Colonic mucosa (tissue), 4 donors: ENCODE data around the gene CPEB3. TPM values are rescaled to one million over a fixed set of nuclear protein-coding genes. Genes with fewer than 3 reads are reported as not detected.

Source experiments
- DNase-seq: peaks from one replicate; pipeline ENCODE4 v3.0.0-alpha.2; 2020
- H3K27ac ChIP-seq: fragments of 200-600 bp; one replicate; pipeline ENCODE4 v1.8.0; 2021
- H3K27me3 ChIP-seq: fragments of 200-600 bp; one replicate; pipeline ENCODE4 v1.8.0; 2021
- H3K36me3 ChIP-seq: fragments of 200-600 bp; one replicate; pipeline ENCODE4 v1.8.0; 2021
- H3K4me1 ChIP-seq: fragments of 200-600 bp; one replicate; pipeline ENCODE4 v1.8.0; 2021; ENCODE audit warnings: mild to moderate bottlenecking
- H3K4me3 ChIP-seq: fragments of 200-600 bp; one replicate; pipeline ENCODE4 v1.8.0; 2021
- H3K9ac ChIP-seq, 2 donors: one replicate each; pipeline ENCODE4 v1.7.0; 2013; ENCODE audit warnings: control low read depth in 2 of 2, low read depth in 2 of 2, low read length in 2 of 2
- H3K9me3 ChIP-seq: fragments of 200-600 bp; one replicate; pipeline ENCODE4 v1.8.0; 2021
- intact Hi-C: fragments of 100-400 bp; cut with DNase I; formaldehyde crosslinking; loops from one replicate; pipeline ENCODE4 v1.14.1; 2022
- total RNA-seq, 2 donors: library from RNA; stranded (reverse); fragmentation: NEBNext Ultra II Directional in 1 of 2; extraction: Animal tissue kit (Norgen Biotek cat#: 25700) in 1 of 2; gene quantifications; one replicate each; pipeline ENCODE4 v1.2.1, GENCODE V29; 2021
- TF ChIP-seq, protein P1 (sequence below): fragments of 200-600 bp; IDR thresholded peaks from one replicate; pipeline ENCODE4 v1.8.0; 2022; ENCODE audit warnings: antibody characterized with exemption, mild to moderate bottlenecking
- donor health status: healthy.
- donor health status: DM: no; HTN: no; CAD: no.
- donor health status: DM: no; HTN: no; CAD: no.

The CPEB3 gene
- total RNA-seq, 2 donors from 2014 or later = 4.4 to 7.9 TPM

DNA sequence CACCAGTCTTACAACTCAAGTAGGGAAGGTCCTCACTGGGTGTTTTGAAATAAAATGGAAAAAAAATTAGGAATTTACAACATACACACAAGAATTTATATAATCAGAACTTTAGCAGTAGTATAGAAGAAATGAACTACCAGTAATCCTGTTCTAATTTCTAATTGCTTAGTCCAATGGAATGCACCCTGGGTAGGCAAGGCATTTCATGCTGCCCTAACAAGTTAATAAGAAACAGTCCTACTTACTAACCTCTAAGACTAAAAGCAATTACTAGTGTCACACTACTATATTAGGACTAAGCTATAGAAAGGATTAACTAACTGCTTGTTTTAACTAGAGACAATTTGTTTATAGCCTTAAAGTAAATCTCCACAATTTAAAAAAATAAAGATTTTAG, 209.2 kb downstream of the CPEB3 start:
- intact Hi-C loops = no loop called here
- no peaks in the 10 kb centered on the region for H3K36me3 ChIP-seq

DNA sequence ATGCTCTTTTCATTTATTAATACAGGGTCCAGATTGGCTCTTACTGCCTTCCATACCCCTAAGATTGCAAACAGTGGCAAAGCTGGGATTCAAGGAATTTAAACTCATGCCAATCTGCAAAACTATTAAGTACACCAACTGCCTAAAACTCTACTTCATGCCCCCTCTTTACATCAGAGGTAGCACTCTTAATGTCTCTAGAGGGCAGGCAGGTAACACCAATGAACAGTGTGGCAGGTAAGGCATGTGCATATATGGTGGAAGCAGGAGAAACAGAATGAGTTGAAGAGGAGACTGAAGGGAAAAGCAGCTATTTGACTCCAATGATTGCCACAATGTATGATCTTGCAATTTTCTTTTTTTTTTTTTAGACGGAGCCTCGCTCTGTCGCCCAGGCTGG, 210.6 kb downstream of the CPEB3 start:
- H3K4me1 ChIP-seq = no peaks in the 10 kb centered on the region
- no peak overlapping the region for H3K4me3 ChIP-seq
- no peaks in the 10 kb centered on the region for H3K27me3 ChIP-seq
- no peaks in the 10 kb centered on the region for H3K9me3 ChIP-seq
- no peak overlapping the region for H3K9ac ChIP-seq
- TF ChIP-seq, protein P1, sequence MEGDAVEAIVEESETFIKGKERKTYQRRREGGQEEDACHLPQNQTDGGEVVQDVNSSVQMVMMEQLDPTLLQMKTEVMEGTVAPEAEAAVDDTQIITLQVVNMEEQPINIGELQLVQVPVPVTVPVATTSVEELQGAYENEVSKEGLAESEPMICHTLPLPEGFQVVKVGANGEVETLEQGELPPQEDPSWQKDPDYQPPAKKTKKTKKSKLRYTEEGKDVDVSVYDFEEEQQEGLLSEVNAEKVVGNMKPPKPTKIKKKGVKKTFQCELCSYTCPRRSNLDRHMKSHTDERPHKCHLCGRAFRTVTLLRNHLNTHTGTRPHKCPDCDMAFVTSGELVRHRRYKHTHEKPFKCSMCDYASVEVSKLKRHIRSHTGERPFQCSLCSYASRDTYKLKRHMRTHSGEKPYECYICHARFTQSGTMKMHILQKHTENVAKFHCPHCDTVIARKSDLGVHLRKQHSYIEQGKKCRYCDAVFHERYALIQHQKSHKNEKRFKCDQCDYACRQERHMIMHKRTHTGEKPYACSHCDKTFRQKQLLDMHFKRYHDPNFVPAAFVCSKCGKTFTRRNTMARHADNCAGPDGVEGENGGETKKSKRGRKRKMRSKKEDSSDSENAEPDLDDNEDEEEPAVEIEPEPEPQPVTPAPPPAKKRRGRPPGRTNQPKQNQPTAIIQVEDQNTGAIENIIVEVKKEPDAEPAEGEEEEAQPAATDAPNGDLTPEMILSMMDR = no peak
- no peak for DNase-seq
- H3K36me3 ChIP-seq = no peaks in the 10 kb centered on the region
- H3K27ac ChIP-seq = no peak overlapping the region
- intact Hi-C loops = no loop called here

More for the DNA sequence above, 209.2 kb downstream of the CPEB3 start:
- TF ChIP-seq, protein P1 = no peak
- no peak overlapping the region for H3K9ac ChIP-seq
- H3K4me1 ChIP-seq = no peaks in the 10 kb centered on the region
- H3K4me3 ChIP-seq = no peak overlapping the region
- H3K27ac ChIP-seq = no peak overlapping the region
- H3K27me3 ChIP-seq = no peaks in the 10 kb centered on the region
- DNase-seq = no peak
- no peaks in the 10 kb centered on the region for H3K9me3 ChIP-seq

DNA sequence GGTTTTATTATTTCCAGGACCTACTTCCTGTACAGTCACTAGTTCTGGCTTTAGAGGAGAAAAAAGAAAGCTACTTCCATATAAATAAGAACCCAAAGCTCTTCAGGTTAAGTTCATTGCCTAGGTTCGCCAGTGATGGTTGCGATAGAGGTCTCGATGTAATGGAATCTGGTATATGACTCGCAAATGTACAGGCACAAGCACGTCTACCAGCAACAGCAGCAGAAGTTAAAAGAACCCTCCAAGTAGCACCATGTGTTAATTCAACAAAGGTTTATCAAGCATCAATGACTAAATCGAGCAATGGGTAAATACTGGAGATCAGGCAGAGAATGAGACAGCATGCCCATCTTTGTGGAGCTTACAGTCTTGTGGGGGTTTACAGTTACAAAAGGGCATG, 211.9 kb downstream of the CPEB3 start:
- intact Hi-C loops = no loop called here
- no peak for DNase-seq
- TF ChIP-seq, protein P1 = no peak
- Histone ChIP-seq H3K9ac (no peak overlapping the region), H3K27me3 (no peaks in the 10 kb centered on the region), H3K27ac (no peak overlapping the region), H3K9me3 (no peaks in the 10 kb centered on the region), H3K36me3 (no peaks in the 10 kb centered on the region), H3K4me1 (no peaks in the 10 kb centered on the region), H3K4me3 (no peak overlapping the region)

DNA sequence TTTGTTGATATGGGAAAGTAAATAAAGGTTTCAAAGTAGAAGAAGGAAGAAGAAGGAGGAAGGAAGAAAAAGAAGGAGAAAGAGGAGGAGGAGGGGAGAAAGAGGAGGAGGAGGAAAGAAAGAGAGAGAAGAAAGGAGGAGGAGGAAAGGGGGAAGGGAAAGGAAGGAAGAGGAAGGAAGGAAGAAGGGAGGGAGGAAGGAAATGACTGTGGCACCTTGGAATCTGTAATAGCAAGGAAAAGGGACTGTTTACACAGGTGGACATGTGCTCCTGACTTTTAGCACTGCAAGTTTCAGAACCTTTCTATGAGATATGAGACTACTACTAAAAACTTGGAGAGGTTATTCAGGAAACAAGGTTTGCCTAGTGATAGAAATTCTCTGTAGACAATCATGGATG, 214.2 kb downstream of the CPEB3 start:
- Histone ChIP-seq H3K36me3 (no peaks in the 10 kb centered on the region), H3K4me1 (no peaks in the 10 kb centered on the region), H3K9ac (no peak overlapping the region), H3K27ac (no peak overlapping the region), H3K9me3 (no peaks in the 10 kb centered on the region), H3K27me3 (no peaks in the 10 kb centered on the region), H3K4me3 (no peak overlapping the region)
- TF ChIP-seq, protein P1 = no peak
- intact Hi-C loops = no loop called here
- no peak for DNase-seq

DNA sequence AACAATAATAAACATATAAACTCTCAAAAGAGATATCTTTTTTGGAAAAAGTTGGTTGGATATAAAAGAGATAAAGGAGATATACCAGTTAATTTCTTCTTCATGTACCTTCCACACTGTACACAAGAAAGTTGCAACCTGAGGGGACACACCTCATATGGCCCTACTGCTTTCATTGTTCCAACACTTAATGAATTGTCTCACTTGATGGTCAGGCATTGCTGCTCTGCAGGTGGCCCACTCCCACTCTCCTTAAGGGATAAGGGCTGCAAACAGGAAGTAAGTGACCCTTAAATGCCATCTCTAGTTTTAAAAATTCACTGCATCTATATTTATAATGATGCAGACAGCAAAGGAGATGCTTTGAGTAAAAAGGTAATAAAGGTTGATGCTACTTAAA, 215.0 kb downstream of the CPEB3 start:
- no peak for DNase-seq
- Histone ChIP-seq H3K4me1 (no peaks in the 10 kb centered on the region), H3K27ac (no peak overlapping the region), H3K27me3 (no peaks in the 10 kb centered on the region), H3K4me3 (no peak overlapping the region), H3K9ac (no peak overlapping the region), H3K36me3 (no peaks in the 10 kb centered on the region), H3K9me3 (no peaks in the 10 kb centered on the region)
- TF ChIP-seq, protein P1 = no peak
- intact Hi-C loops = no loop called here
